Gastrocnemius medialis (tissue), 4 donors: ENCODE results near the gene PCSK6.

ENCODE experiments used
- POLR2A ChIP-seq, 2 donors: fragments of 450-650 bp; IDR thresholded peaks; one replicate each; pipeline ENCODE4 v1.6.1; 2017; ENCODE audit warnings: antibody characterized with exemption in 2 of 2, mild to moderate bottlenecking in 2 of 2, moderate library complexity in 2 of 2
- TF ChIP-seq, protein P1 (sequence below), 5 experiments: fragments of 450-650 bp in 3 of 5; fragments of 200-600 bp in 2 of 5; sonication (generic) in 2 of 5; IDR thresholded peaks in 4 of 5; conservative IDR thresholded peaks in 1 of 5; 1 replicate in 4 of 5; 2 replicates in 1 of 5; pipeline ENCODE4 v1.5.1; 2016 to 2019; ENCODE audit warnings: antibody characterized with exemption in 5 of 5, mild to moderate bottlenecking in 3 of 5, moderate library complexity in 3 of 5

- TF ChIP-seq, protein P1, sequence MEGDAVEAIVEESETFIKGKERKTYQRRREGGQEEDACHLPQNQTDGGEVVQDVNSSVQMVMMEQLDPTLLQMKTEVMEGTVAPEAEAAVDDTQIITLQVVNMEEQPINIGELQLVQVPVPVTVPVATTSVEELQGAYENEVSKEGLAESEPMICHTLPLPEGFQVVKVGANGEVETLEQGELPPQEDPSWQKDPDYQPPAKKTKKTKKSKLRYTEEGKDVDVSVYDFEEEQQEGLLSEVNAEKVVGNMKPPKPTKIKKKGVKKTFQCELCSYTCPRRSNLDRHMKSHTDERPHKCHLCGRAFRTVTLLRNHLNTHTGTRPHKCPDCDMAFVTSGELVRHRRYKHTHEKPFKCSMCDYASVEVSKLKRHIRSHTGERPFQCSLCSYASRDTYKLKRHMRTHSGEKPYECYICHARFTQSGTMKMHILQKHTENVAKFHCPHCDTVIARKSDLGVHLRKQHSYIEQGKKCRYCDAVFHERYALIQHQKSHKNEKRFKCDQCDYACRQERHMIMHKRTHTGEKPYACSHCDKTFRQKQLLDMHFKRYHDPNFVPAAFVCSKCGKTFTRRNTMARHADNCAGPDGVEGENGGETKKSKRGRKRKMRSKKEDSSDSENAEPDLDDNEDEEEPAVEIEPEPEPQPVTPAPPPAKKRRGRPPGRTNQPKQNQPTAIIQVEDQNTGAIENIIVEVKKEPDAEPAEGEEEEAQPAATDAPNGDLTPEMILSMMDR (IDR thresholded peaks at IDR 0.05 in 4 of 5, conservative IDR thresholded peaks at IDR 0.05 in 1 of 5): no peak
- no peak for TF ChIP-seq POLR2A (IDR thresholded peaks at IDR 0.05)
Measured at GRCh38 chr15:101505610-101506337, 16.3 kb upstream of the PCSK6 start.
